SK-N-SH (cell line): ENCODE measurements around the gene SERTM1.

Source experiments
- CTCF ChIP-seq: fragments of 200-600 bp; sonication (generic); IDR thresholded peaks from 2 replicates; pipeline ENCODE4 v1.6.1; 2017; ENCODE audit warnings: antibody characterized with exemption, mild to moderate bottlenecking, moderate library complexity
- MXI1 ChIP-seq: IDR thresholded peaks from 2 replicates; pipeline ENCODE4 v1.6.1; 2012; ENCODE audit warnings: mild to moderate bottlenecking, low read depth, low read length, improper control_type of control experiment
- POLR2AphosphoS5 ChIP-seq: IDR thresholded peaks from 2 replicates; pipeline ENCODE4 v1.6.1; 2012; ENCODE audit warnings: low read depth, low read length
- YY1 ChIP-seq: IDR thresholded peaks from 2 replicates; pipeline ENCODE4 v1.4.0; 2012; ENCODE audit warnings: low read depth, mild to moderate bottlenecking
- TF ChIP-seq, protein P1 (sequence below): IDR thresholded peaks from 2 replicates; pipeline ENCODE4 v1.6.1; 2012; ENCODE audit warnings: mild to moderate bottlenecking, low read depth, low read length, moderate library complexity

GRCh38 chr13:36715841-36716240 is 42.0 kb downstream of the SERTM1 start:
- TF ChIP-seq, protein P1, sequence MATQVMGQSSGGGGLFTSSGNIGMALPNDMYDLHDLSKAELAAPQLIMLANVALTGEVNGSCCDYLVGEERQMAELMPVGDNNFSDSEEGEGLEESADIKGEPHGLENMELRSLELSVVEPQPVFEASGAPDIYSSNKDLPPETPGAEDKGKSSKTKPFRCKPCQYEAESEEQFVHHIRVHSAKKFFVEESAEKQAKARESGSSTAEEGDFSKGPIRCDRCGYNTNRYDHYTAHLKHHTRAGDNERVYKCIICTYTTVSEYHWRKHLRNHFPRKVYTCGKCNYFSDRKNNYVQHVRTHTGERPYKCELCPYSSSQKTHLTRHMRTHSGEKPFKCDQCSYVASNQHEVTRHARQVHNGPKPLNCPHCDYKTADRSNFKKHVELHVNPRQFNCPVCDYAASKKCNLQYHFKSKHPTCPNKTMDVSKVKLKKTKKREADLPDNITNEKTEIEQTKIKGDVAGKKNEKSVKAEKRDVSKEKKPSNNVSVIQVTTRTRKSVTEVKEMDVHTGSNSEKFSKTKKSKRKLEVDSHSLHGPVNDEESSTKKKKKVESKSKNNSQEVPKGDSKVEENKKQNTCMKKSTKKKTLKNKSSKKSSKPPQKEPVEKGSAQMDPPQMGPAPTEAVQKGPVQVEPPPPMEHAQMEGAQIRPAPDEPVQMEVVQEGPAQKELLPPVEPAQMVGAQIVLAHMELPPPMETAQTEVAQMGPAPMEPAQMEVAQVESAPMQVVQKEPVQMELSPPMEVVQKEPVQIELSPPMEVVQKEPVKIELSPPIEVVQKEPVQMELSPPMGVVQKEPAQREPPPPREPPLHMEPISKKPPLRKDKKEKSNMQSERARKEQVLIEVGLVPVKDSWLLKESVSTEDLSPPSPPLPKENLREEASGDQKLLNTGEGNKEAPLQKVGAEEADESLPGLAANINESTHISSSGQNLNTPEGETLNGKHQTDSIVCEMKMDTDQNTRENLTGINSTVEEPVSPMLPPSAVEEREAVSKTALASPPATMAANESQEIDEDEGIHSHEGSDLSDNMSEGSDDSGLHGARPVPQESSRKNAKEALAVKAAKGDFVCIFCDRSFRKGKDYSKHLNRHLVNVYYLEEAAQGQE = no peak
- TF ChIP-seq POLR2AphosphoS5 (no peak), CTCF (no peak), YY1 (no peak), MXI1 (no peak)
